H1 (cell line): ENCODE data around the gene NELL1. TPM values are rescaled to one million over a fixed set of nuclear protein-coding genes. Genes with fewer than 3 reads are reported as not detected.

ENCODE experiments used
- CTCF ChIA-PET: fragments of 300-600 bp; sonication (Branson Sonifier 250); formaldehyde crosslinking; loops from one replicate; lab custom pipeline; 2021; ENCODE audit not compliant: partially characterized antibody; lab: Charles Lee
- POLR2A ChIA-PET: fragments of 300-600 bp; sonication (Branson Sonifier 250); formaldehyde crosslinking; loops from one replicate; lab custom pipeline; 2021; ENCODE audit warnings: inconsistent platforms; ENCODE audit not compliant: partially characterized antibody; lab: Charles Lee
- DNase-seq, 2 experiments: peaks; one replicate each; pipeline versions ENCODE4 v3.0.0 to v3.0.0-alpha.2; 2010 to 2022; ENCODE audit warnings: low spot score in 2 of 2, low read depth in 1 of 2, mixed read lengths in 1 of 2
- FAIRE-seq: peaks from 2 replicates; lab custom pipeline; 2011; peaks lifted over from hg19 to GRCh38; lab: Jason Lieb, UNC
- H2AFZ ChIP-seq: 2 replicates; pipeline ENCODE4 v1.8.1; 2012; ENCODE audit warnings: low read length, inconsistent platforms
- H2AK5ac ChIP-seq: 2 replicates; pipeline ENCODE4 v1.6.1; 2013; ENCODE audit warnings: low read depth, low read length
- H2BK120ac ChIP-seq: replicated peaks from 2 replicates; pipeline ENCODE3; 2013; ENCODE audit warnings: low read depth, low read length, inconsistent platforms
- H2BK12ac ChIP-seq: 2 replicates; pipeline ENCODE4 v1.6.1; 2013; ENCODE audit warnings: low read depth, low read length
- H2BK15ac ChIP-seq: 2 replicates; pipeline ENCODE4 v1.6.1; 2013; ENCODE audit warnings: low read length
- H2BK20ac ChIP-seq: 2 replicates; pipeline ENCODE4 v1.6.1; 2013; ENCODE audit warnings: low read length
- H2BK5ac ChIP-seq: 2 replicates; pipeline ENCODE4 v1.6.1; 2013; ENCODE audit warnings: low read depth, low read length
- H3K14ac ChIP-seq: 2 replicates; pipeline ENCODE4 v1.6.1; 2013; ENCODE audit warnings: inconsistent platforms; ENCODE audit not compliant: insufficient read length
- H3K18ac ChIP-seq: 2 replicates; pipeline ENCODE4 v1.6.1; 2013; ENCODE audit warnings: low read length; ENCODE audit errors: extremely low read depth
- H3K23ac ChIP-seq: 2 replicates; pipeline ENCODE4 v1.6.1; 2013; ENCODE audit warnings: inconsistent platforms; ENCODE audit not compliant: insufficient read length
- H3K23me2 ChIP-seq: 2 replicates; pipeline ENCODE4 v1.6.1; 2013; ENCODE audit warnings: low read depth, low read length
- H3K27ac ChIP-seq: 2 replicates; pipeline ENCODE4 v1.6.1; 2011; ENCODE audit warnings: low read depth, low read length, inconsistent platforms
- H3K27me3 ChIP-seq, 4 experiments: replicated peaks in 1 of 4; 1 replicate in 1 of 4; 2 replicates in 3 of 4; pipeline versions ENCODE4 v1.6.1 to v1.8.1; 2011 to 2013; ENCODE audit warnings: low read length in 3 of 4, mild to moderate bottlenecking in 3 of 4, inconsistent platforms in 2 of 4, mixed read lengths in 2 of 4, moderate library complexity in 1 of 4; ENCODE audit not compliant: control insufficient read depth in 3 of 4, insufficient read depth in 3 of 4; ENCODE audit errors: extremely low read depth in 1 of 4
- H3K36me3 ChIP-seq, 4 experiments: 2 replicates each; pipeline versions ENCODE4 v1.6.1 to v1.8.1; 2011 to 2013; ENCODE audit warnings: mild to moderate bottlenecking in 4 of 4, low read length in 3 of 4, moderate library complexity in 2 of 4, control low read depth in 1 of 4, inconsistent platforms in 1 of 4; ENCODE audit not compliant: insufficient read depth in 4 of 4, control insufficient read depth in 2 of 4
- H3K4ac ChIP-seq: replicated peaks from 2 replicates; pipeline ENCODE3; 2013; ENCODE audit warnings: low read length, low read depth, mixed read lengths, inconsistent platforms; ENCODE audit not compliant: insufficient read length
- H3K4me1 ChIP-seq, 4 experiments: replicated peaks in 1 of 4; 1 replicate in 1 of 4; 2 replicates in 3 of 4; pipeline versions ENCODE4 v1.6.1 to v1.8.1; 2011 to 2013; ENCODE audit warnings: low read length in 3 of 4, inconsistent platforms in 2 of 4, mixed read lengths in 1 of 4; ENCODE audit not compliant: insufficient read depth in 4 of 4, control insufficient read depth in 3 of 4
- H3K4me2 ChIP-seq, 2 experiments: 2 replicates each; pipeline versions ENCODE4 v1.6.1 to v1.8.1; 2011 to 2013; ENCODE audit warnings: low read depth in 2 of 2, low read length in 2 of 2, control low read depth in 1 of 2, inconsistent platforms in 1 of 2, mild to moderate bottlenecking in 1 of 2; ENCODE audit not compliant: insufficient read depth in 1 of 2
- H3K4me3 ChIP-seq, 4 experiments: fragments of 200-600, 300-600 bp in 1 of 4; sonication (generic), shearing (Covaris generic), sonication (Bioruptor Twin) in 1 of 4; 2 replicates each; pipeline versions ENCODE4 v1.5.1 to v1.8.1; 2011 to 2016; ENCODE audit warnings: low read length in 4 of 4, low read depth in 3 of 4, control low read depth in 2 of 4, inconsistent platforms in 2 of 4, mild to moderate bottlenecking in 2 of 4, mixed read lengths in 1 of 4, moderate library complexity in 1 of 4; ENCODE audit not compliant: insufficient read depth in 2 of 4; ENCODE audit errors: extremely low read depth in 1 of 4
- H3K56ac ChIP-seq: replicated peaks from 2 replicates; pipeline ENCODE3; 2013; ENCODE audit warnings: low read depth, mild to moderate bottlenecking, mixed read lengths, low read length, inconsistent platforms; ENCODE audit not compliant: insufficient read length
- H3K79me1 ChIP-seq: 2 replicates; pipeline ENCODE4 v1.6.1; 2013; ENCODE audit warnings: low read depth, low read length, control low read depth
- H3K79me2 ChIP-seq, 2 experiments: 2 replicates each; pipeline versions ENCODE4 v1.6.1 to v1.8.1; 2012 to 2013; ENCODE audit warnings: low read length in 2 of 2, mild to moderate bottlenecking in 2 of 2, inconsistent platforms in 1 of 2; ENCODE audit not compliant: insufficient read depth in 2 of 2, control insufficient read depth in 1 of 2
- H3K9ac ChIP-seq, 4 experiments: replicated peaks in 1 of 4; 1 replicate in 1 of 4; 2 replicates in 3 of 4; pipeline versions ENCODE4 v1.6.1 to v1.8.1; 2011 to 2013; ENCODE audit warnings: low read depth in 3 of 4, low read length in 3 of 4, control low read depth in 2 of 4, mild to moderate bottlenecking in 2 of 4, moderate library complexity in 2 of 4, inconsistent platforms in 1 of 4; ENCODE audit errors: extremely low read depth in 1 of 4
- H3K9me3 ChIP-seq, 2 experiments: 2 replicates each; pipeline versions ENCODE4 v1.6.1 to v1.8.1; 2012 to 2013; ENCODE audit warnings: mild to moderate bottlenecking in 2 of 2, moderate library complexity in 2 of 2, control low read depth in 1 of 2, inconsistent platforms in 1 of 2, low read depth in 1 of 2, low read length in 1 of 2, mixed read lengths in 1 of 2; ENCODE audit not compliant: insufficient read depth in 2 of 2
- H4K20me1 ChIP-seq, 2 experiments: replicated peaks in 1 of 2; 2 replicates each; pipeline versions ENCODE3 to v1.8.1; 2011 to 2013; ENCODE audit warnings: inconsistent platforms in 2 of 2, low read length in 2 of 2, mild to moderate bottlenecking in 1 of 2; ENCODE audit not compliant: insufficient read depth in 2 of 2, control insufficient read depth in 1 of 2
- H4K5ac ChIP-seq: 2 replicates; pipeline ENCODE4 v1.6.1; 2013; ENCODE audit warnings: low read length, low read depth, mixed read lengths, inconsistent platforms; ENCODE audit not compliant: insufficient read length
- H4K8ac ChIP-seq: 2 replicates; pipeline ENCODE4 v1.8.0; 2013; ENCODE audit warnings: mild to moderate bottlenecking, moderate library complexity, low read length, inconsistent platforms; ENCODE audit not compliant: insufficient read depth; ENCODE audit errors: extremely low read depth
- H4K91ac ChIP-seq: replicated peaks from 2 replicates; pipeline ENCODE3; 2013; ENCODE audit warnings: low read length, mixed read lengths, inconsistent platforms; ENCODE audit not compliant: insufficient read length
- CHD1 ChIP-seq: IDR thresholded peaks from 2 replicates; pipeline ENCODE4 v1.6.1; 2012; ENCODE audit warnings: low read depth, low read length, improper control_type of control experiment
- HDAC2 ChIP-seq, 2 experiments: fragments of 300-600 bp in 1 of 2; sonication (generic) in 1 of 2; IDR thresholded peaks; 2 replicates each; pipeline ENCODE4 v1.6.1; 2011 to 2012; ENCODE audit warnings: low read depth in 2 of 2, low read length in 2 of 2, mild to moderate bottlenecking in 2 of 2, moderate library complexity in 2 of 2, borderline replicate concordance in 1 of 2, inconsistent platforms in 1 of 2
- POLR2A ChIP-seq, 2 experiments: IDR thresholded peaks; 1 replicate in 1 of 2; 2 replicates in 1 of 2; pipeline ENCODE4 v1.6.1; 2011; ENCODE audit warnings: low read depth in 2 of 2, low read length in 2 of 2, mild to moderate bottlenecking in 2 of 2; ENCODE audit errors: control extremely low read depth in 1 of 2
- RAD21 ChIP-seq, 2 experiments: IDR thresholded peaks in 1 of 2; conservative IDR thresholded peaks in 1 of 2; 2 replicates each; pipeline ENCODE4 v1.6.1; 2011; ENCODE audit warnings: low read depth in 2 of 2, low read length in 2 of 2, improper control_type of control experiment in 1 of 2, inconsistent platforms in 1 of 2, mild to moderate bottlenecking in 1 of 2, moderate library complexity in 1 of 2
- TCF12 ChIP-seq: IDR thresholded peaks from 2 replicates; pipeline ENCODE4 v1.6.1; 2011; ENCODE audit warnings: low read depth, mild to moderate bottlenecking, low read length
- WGBS, 2 experiments: shearing (Covaris generic) in 1 of 2; methylation state at CpG; one replicate each; pipeline versions ENCODE4 v1.1.6 to v1.1.7; 2013 to 2015; ENCODE audit warnings: low lambda C conversion rate in 2 of 2, mixed read lengths in 2 of 2, inconsistent platforms in 1 of 2, low coverage in 1 of 2, missing lambda C conversion rate in 1 of 2; ENCODE audit not compliant: insufficient replicate concordance in 2 of 2, insufficient coverage in 1 of 2, insufficient read length in 1 of 2; ENCODE audit errors: extremely low coverage in 1 of 2, missing lambda C conversion rate in 1 of 2; 5-methylcytosine and 5-hydroxymethylcytosine counted together
- polyA plus RNA-seq, 7 experiments: library from polyadenylated mRNA; depleted of rRNA in 3 of 7; stranded (reverse) in 5 of 7; unstranded in 2 of 7; fragments of >200 nt in 5 of 7; fragments of 200-250 nt in 2 of 7; gene quantifications; 1 replicate in 5 of 7; 2 replicates in 1 of 7; 4 replicates in 1 of 7; pipeline versions ENCODE4 v1.2.1 to v1.2.3, GENCODE V29; 2011 to 2013; ENCODE audit warnings: missing spikeins in 2 of 7, mixed read lengths in 2 of 7
- total RNA-seq: library from RNA; stranded (reverse); fragmentation: NEBNext Ultra II Directional; extraction: Animal tissue kit (Norgen Biotek cat#: 25700); gene quantifications from 2 replicates; pipeline ENCODE4 v1.2.1, GENCODE V29; 2021
- TF ChIP-seq, protein P1 (sequence below): IDR thresholded peaks from 2 replicates; pipeline ENCODE4 v1.6.1; 2012; ENCODE audit warnings: inconsistent platforms

Gene NELL1
- total and polyA plus RNA-seq, 2 of the 8 experiments (the other 6 are each of a cell fraction or from before 2014, with no cell fraction given) = 0.21 TPM; not detected in 1

DNA sequence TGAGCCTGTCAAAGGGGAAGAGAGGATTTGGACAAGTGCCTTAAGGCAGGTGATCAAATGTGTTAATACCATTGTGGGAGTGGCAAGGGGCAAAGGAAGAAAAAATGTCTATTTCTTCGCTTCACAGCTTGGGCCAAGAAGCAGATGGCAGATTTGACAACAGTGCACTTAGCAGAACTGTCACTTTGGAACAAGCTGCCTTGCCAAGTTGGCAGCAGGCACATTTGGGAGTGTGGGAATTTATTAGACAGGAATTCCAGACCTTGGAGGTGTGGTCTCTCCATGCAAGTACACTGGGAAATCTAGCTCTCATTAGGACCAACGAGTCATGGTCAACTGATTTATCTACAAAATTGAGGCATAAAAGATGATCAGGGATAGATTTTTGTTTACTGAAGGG, 265.1 kb downstream of the NELL1 start:
- no peaks in the 10 kb centered on the region for H3K9me3 ChIP-seq
- H3K27me3 ChIP-seq = no peaks in the 10 kb centered on the region; a peak in 1 of 7 replicates
- no peak overlapping the region for H3K14ac ChIP-seq
- no peak overlapping the region for H3K9ac ChIP-seq
- no peak overlapping the region for H2BK20ac ChIP-seq
- no peak overlapping the region for H2BK120ac ChIP-seq
- no peaks in the 10 kb centered on the region for H3K79me2 ChIP-seq
- H3K4ac ChIP-seq = no peak overlapping the region
- POLR2A ChIA-PET = no interaction called here
- H3K23ac ChIP-seq = no peak overlapping the region
- H4K5ac ChIP-seq = no peak overlapping the region
- no peak overlapping the region for H2BK15ac ChIP-seq
- no peak for DNase-seq
- no peak overlapping the region for H2AFZ ChIP-seq
- no peak overlapping the region for H2BK5ac ChIP-seq
- CTCF ChIA-PET = interaction anchor here (0.9 kb wide), 1 partner anchor 9 kb away, joined by 3 read pairs; no protein-coding TSS in a partner anchor
- no peak overlapping the region for H2AK5ac ChIP-seq
- no peaks in the 10 kb centered on the region for H3K36me3 ChIP-seq
- H3K79me1 ChIP-seq = no peaks in the 10 kb centered on the region
- H3K27ac ChIP-seq = no peak overlapping the region
- no peaks in the 10 kb centered on the region for H3K4me1 ChIP-seq
- WGBS, 2 experiments = 97% methylated on average over 2 of the region's 2 CpGs; no CpG with 5 or more reads in 1 of the 2 experiments
- H3K23me2 ChIP-seq = peaks cover 3% of the 10 kb centered on the region; the same call in 1 of the 2 replicates
- H3K4me3 ChIP-seq = no peak overlapping the region
- no peak overlapping the region for H3K4me2 ChIP-seq
- FAIRE-seq = no peak
- H3K18ac ChIP-seq = no peak overlapping the region
- H4K20me1 ChIP-seq = no peaks in the 10 kb centered on the region
- no peak overlapping the region for H4K91ac ChIP-seq
- no peak overlapping the region for H3K56ac ChIP-seq
- H2BK12ac ChIP-seq = no peak overlapping the region
- H4K8ac ChIP-seq = no peak overlapping the region
- TF ChIP-seq HDAC2 (IDR thresholded peaks at IDR 0.05; ENCODE audit: borderline replicate concordance in 1 of 2, low read depth in 2 of 2, low read length in 2 of 2) (no peak), POLR2A (IDR thresholded peaks at IDR 0.05; ENCODE audit: control extremely low read depth in 1 of 2, low read depth in 2 of 2, low read length in 2 of 2) (no peak), TCF12 (no peak), RAD21 (IDR thresholded peaks at IDR 0.05 in 1 of 2, conservative IDR thresholded peaks at IDR 0.05 in 1 of 2; ENCODE audit: low read depth in 2 of 2, low read length in 2 of 2) (no peak), CHD1 (no peak)
- TF ChIP-seq, protein P1, sequence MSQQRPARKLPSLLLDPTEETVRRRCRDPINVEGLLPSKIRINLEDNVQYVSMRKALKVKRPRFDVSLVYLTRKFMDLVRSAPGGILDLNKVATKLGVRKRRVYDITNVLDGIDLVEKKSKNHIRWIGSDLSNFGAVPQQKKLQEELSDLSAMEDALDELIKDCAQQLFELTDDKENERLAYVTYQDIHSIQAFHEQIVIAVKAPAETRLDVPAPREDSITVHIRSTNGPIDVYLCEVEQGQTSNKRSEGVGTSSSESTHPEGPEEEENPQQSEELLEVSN = no peak
